Type B pancreatic cell (in vitro differentiated cells): ENCODE measurements around the gene TKT. TPM values are rescaled to one million over a fixed set of nuclear protein-coding genes. Genes with fewer than 3 reads are reported as not detected.

Source experiments
- DNase-seq: peaks from one replicate; pipeline ENCODE4 v3.0.0; 2021; ENCODE audit warnings: mixed read lengths; ENCODE audit not compliant: unreplicated experiment; ENCODE audit errors: extremely low spot score
- H3K27ac Mint-ChIP-seq: 2 replicates; pipeline ENCODE4 v1.8.0; 2021; ENCODE audit warnings: mild to moderate bottlenecking, mixed read lengths
- H3K27me3 Mint-ChIP-seq: 2 replicates; pipeline ENCODE4 v1.8.0; 2021; ENCODE audit warnings: mixed read lengths
- H3K36me3 Mint-ChIP-seq: 2 replicates; pipeline ENCODE4 v1.8.0; 2021; ENCODE audit warnings: mixed read lengths
- H3K4me1 Mint-ChIP-seq: one replicate; pipeline ENCODE4 v1.8.0; 2021; ENCODE audit warnings: mixed read lengths; ENCODE audit not compliant: unreplicated experiment
- H3K4me3 Mint-ChIP-seq: 2 replicates; pipeline ENCODE4 v1.8.0; 2021; ENCODE audit warnings: mild to moderate bottlenecking, mixed read lengths
- H3K9me3 Mint-ChIP-seq: 2 replicates; pipeline ENCODE4 v1.8.0; 2021; ENCODE audit warnings: mixed read lengths
- total RNA-seq: library from RNA; stranded (reverse); gene quantifications from 2 replicates; pipeline ENCODE4 v1.2.1, GENCODE V29; 2021; ENCODE audit warnings: low replicate concordance
- TF ChIP-seq, protein P1 (sequence below): fragments of 200-600 bp; sonication (generic); conservative IDR thresholded peaks from 2 replicates; pipeline ENCODE4 v1.5.0; 2021; ENCODE audit warnings: antibody characterized with exemption, mild to moderate bottlenecking

TKT gene
- total RNA-seq, 1 donor from 2014 or later: 318 TPM

DNA sequence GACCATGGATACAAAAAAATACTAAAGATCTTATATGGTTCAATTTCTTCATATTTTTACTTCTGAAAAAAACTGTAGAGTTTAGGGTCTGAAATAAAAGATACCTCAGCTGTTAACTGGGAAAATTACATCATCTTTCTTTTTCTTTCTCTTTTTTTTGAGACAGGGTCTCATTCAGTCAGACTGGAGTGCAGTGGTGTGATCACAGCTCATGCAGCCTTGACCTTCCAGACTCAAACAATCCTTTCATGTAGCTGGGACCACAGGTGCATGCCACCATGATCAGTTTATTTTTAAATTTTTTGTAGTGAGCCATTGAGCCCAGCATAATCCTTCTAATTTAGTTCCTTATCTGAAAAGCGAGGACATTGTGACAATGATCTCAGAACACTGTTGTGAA is 39.6 kb upstream of the TKT start:
- no peaks in the 10 kb centered on the region for H3K27me3 Mint-ChIP-seq
- H3K36me3 Mint-ChIP-seq: peaks cover 9% of the 10 kb centered on the region
- no peak overlapping the region for H3K4me3 Mint-ChIP-seq
- TF ChIP-seq, protein P1, sequence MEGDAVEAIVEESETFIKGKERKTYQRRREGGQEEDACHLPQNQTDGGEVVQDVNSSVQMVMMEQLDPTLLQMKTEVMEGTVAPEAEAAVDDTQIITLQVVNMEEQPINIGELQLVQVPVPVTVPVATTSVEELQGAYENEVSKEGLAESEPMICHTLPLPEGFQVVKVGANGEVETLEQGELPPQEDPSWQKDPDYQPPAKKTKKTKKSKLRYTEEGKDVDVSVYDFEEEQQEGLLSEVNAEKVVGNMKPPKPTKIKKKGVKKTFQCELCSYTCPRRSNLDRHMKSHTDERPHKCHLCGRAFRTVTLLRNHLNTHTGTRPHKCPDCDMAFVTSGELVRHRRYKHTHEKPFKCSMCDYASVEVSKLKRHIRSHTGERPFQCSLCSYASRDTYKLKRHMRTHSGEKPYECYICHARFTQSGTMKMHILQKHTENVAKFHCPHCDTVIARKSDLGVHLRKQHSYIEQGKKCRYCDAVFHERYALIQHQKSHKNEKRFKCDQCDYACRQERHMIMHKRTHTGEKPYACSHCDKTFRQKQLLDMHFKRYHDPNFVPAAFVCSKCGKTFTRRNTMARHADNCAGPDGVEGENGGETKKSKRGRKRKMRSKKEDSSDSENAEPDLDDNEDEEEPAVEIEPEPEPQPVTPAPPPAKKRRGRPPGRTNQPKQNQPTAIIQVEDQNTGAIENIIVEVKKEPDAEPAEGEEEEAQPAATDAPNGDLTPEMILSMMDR: no peak
- no peak overlapping the region for H3K27ac Mint-ChIP-seq
- no peak for DNase-seq
- H3K9me3 Mint-ChIP-seq: no peaks in the 10 kb centered on the region
- peaks cover 5% of the 10 kb centered on the region for H3K4me1 Mint-ChIP-seq

- Mint-ChIP-seq H3K4me1 (no peaks in the 10 kb centered on the region), H3K36me3 (peaks cover 7% of the 10 kb centered on the region), H3K9me3 (no peaks in the 10 kb centered on the region), H3K27ac (no peak overlapping the region), H3K27me3 (no peaks in the 10 kb centered on the region), H3K4me3 (no peak overlapping the region)
- TF ChIP-seq, protein P1: no peak
- no peak for DNase-seq
These were observed 38.0 kb upstream of the TKT start for GRCh38 chr3:53293867-53294266.

DNA sequence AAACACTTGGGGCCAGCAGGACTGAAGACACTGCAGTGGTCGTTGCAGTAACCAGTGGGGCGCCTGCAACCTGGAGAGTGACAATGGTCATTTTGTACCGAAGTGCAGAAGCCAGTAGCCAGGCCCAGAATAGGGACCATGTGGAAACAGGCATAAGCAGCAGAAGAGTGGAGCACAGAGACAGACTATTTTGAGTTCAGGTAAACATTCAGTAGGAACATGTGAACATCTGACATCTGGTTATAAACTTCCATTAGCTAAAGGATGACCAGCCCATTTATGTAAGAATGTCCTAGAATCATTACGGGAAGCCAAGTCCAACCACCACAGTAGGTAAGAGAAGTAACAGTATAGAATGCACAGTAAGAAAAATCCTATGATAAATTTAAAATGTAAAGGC is 32.4 kb upstream of the TKT start:
- TF ChIP-seq, protein P1: no peak
- Mint-ChIP-seq H3K36me3 (peaks cover 29% of the 10 kb centered on the region), H3K4me3 (no peak overlapping the region), H3K27me3 (no peaks in the 10 kb centered on the region), H3K27ac (no peak overlapping the region), H3K4me1 (no peaks in the 10 kb centered on the region), H3K9me3 (no peaks in the 10 kb centered on the region)
- DNase-seq: no peak

GRCh38 chr3:53287131-53287629 is 31.4 kb upstream of the TKT start:
- Mint-ChIP-seq H3K36me3 (peaks cover 29% of the 10 kb centered on the region), H3K27ac (no peak overlapping the region), H3K4me1 (no peaks in the 10 kb centered on the region), H3K4me3 (no peak overlapping the region), H3K27me3 (no peaks in the 10 kb centered on the region), H3K9me3 (no peaks in the 10 kb centered on the region)
- TF ChIP-seq, protein P1: no peak
- no peak for DNase-seq

DNA sequence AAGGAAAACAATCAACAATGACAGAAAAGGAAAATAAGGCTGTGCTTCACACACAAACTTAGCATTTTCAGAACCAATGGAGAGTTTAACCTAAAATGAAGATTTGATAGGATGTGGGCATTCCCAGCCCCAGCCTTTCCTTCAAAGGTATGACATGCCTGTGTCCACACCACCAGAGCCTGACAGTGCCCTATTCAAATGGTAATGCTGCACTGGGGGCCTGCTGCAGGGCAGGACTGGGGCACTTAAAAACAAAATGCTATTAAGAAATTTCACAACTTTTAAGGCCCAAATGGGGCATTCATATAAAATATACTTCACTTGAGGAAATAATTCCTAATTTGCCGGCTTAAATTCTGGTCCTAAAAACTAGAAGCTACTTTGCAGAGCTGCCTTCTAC is 30.9 kb upstream of the TKT start:
- Mint-ChIP-seq H3K4me3 (no peak overlapping the region), H3K9me3 (no peaks in the 10 kb centered on the region), H3K4me1 (no peaks in the 10 kb centered on the region), H3K36me3 (peaks cover 29% of the 10 kb centered on the region), H3K27ac (no peak overlapping the region), H3K27me3 (no peaks in the 10 kb centered on the region)
- no peak for DNase-seq
- TF ChIP-seq, protein P1: no peak

DNA sequence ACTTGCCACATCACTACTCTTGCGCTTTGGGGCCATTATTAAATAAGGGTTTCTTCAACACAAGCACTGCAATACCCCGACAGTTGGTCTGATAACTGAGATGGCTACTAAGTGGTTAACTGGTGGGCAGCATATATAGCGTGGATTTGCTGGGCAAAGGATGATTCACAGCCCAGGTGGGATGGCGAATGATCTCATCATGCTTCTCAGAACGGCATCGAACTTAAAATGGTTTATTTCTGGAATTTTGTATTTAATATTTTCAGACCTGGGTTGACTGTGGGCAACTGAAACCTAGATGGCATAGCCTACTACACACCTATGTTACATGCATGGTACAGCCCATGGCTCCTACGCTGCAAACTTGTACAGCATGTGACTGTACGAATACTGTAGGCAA is 26.8 kb upstream of the TKT start:
- H3K27ac Mint-ChIP-seq: no peak overlapping the region
- no peak overlapping the region for H3K4me3 Mint-ChIP-seq
- no peaks in the 10 kb centered on the region for H3K27me3 Mint-ChIP-seq
- no peaks in the 10 kb centered on the region for H3K9me3 Mint-ChIP-seq
- peaks cover 19% of the 10 kb centered on the region for H3K36me3 Mint-ChIP-seq
- TF ChIP-seq, protein P1: no peak
- H3K4me1 Mint-ChIP-seq: no peaks in the 10 kb centered on the region
- DNase-seq: no peak
